ACHN (cell line): ENCODE results near the gene ACTL6B.
A peak's percentile ranks its signal among the peaks of the same experiment; 100 is the strongest.

Source experiments
- DNase-seq: peaks from one replicate; pipeline ENCODE4 v3.0.0-alpha.2; 2015
- in situ Hi-C: cut with HindIII; loops from 2 replicates; pipeline ENCODE4 v1.10.0; 2017; ENCODE audit warnings: low sequenced_read_pairs, low pct_ligation_motif_present, low pct_unique_long_range_greater_than_20kb

ACTL6B gene

GRCh38 chr7:100685049-100685605 lies 28.9 kb upstream of the ACTL6B start:
- no peak for DNase-seq
- in situ Hi-C loops = no loop called here

- in situ Hi-C loops = no loop called here
- DNase-seq = no peak
These were observed 28.3 kb upstream of the ACTL6B start for GRCh38 chr7:100684534-100685042.

GRCh38 chr7:100683659-100684533 lies 27.6 kb upstream of the ACTL6B start:
- in situ Hi-C loops = no loop called here
- DNase-seq = no peak

GRCh38 chr7:100682991-100683658 lies 26.9 kb upstream of the ACTL6B start:
- no peak for DNase-seq
- in situ Hi-C loops = no loop called here

- in situ Hi-C loops = no loop called here
- DNase-seq = no peak
These were observed 26.0 kb upstream of the ACTL6B start for GRCh38 chr7:100682228-100682741.

GRCh38 chr7:100681491-100682227 lies 25.4 kb upstream of the ACTL6B start:
- in situ Hi-C loops = no loop called here
- DNase-seq = no peak

- DNase-seq = no peak
- in situ Hi-C loops = no loop called here
These were observed 24.5 kb upstream of the ACTL6B start for GRCh38 chr7:100680576-100681271.

GRCh38 chr7:100679927-100680575 lies 23.8 kb upstream of the ACTL6B start:
- no peak for DNase-seq
- in situ Hi-C loops = no loop called here

GRCh38 chr7:100679129-100679926 lies 23.1 kb upstream of the ACTL6B start:
- in situ Hi-C loops = no loop called here
- DNase-seq = no peak

- in situ Hi-C loops = no loop called here
- no peak for DNase-seq
These were observed 22.2 kb upstream of the ACTL6B start for GRCh38 chr7:100678291-100678984.

- DNase-seq = no peak
- in situ Hi-C loops = no loop called here
These were observed 21.3 kb upstream of the ACTL6B start for GRCh38 chr7:100677308-100678267.

GRCh38 chr7:100676501-100677306 lies 20.5 kb upstream of the ACTL6B start:
- no peak for DNase-seq
- in situ Hi-C loops = no loop called here

GRCh38 chr7:100675581-100676350 lies 19.5 kb upstream of the ACTL6B start:
- in situ Hi-C loops = no loop called here

GRCh38 chr7:100675105-100675451 lies 18.8 kb upstream of the ACTL6B start:
- in situ Hi-C loops = no loop called here
- DNase-seq = peak; percentile 27

More at GRCh38 chr7:100675581-100676350, 19.5 kb upstream of the ACTL6B start:
- DNase-seq = peak; percentile 59
